ENCODE data around the gene AKAP8L. TPM values are rescaled to one million over a fixed set of nuclear protein-coding genes. Genes with fewer than 3 reads are reported as not detected.
A peak's percentile ranks its signal among the peaks of the same experiment; 100 is the strongest.

AKAP8L gene
- polyA plus RNA-seq, 4 donors: 40.4 to 134 (median 80.9) TPM

DNA sequence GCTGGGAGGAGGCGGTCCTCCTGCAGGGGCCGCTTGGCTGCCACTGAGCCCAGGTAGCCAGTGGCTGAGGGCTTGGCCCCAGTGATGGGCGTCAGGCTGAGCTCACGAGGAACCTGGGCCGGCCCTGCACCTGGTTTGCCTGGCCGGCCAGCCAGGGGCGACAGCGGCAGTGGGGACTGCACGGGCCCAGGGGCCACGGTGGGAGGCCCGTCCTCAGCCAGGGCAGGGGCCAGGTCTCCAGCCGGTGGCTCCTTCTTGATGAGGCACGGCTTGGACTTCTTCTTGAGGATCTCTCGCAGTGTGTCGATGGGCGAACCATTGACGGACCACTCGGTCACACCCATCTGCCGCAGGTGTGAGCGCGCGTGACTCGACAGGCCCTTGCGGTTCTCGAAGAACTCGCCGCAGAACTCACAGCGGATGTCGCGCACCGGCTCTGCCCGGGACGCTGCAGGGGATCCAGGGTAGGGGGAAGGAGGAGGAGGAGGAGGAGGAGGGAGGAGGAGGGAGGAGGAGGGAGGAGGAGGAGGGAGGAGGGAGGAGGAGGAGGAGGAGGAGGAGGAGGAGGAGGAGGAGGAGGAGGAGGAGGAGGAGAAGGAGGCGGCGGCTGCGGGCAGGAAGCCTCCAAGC is 6.6 kb upstream of the AKAP8L start:
- DNase-seq: no peak
- Histone ChIP-seq H3K9me3 (ENCODE audit: control insufficient read depth in 2 of 2, insufficient read depth in 1 of 2, low read depth in 1 of 2, low read length in 1 of 2) (peaks cover 0 to 8% of the 10 kb centered on the region in 2 donors), H3K4me1 (ENCODE audit: control insufficient read depth in 3 of 3, insufficient read depth in 2 of 3, low read depth in 1 of 3, low read length in 2 of 3) (no peaks in the 10 kb centered on the region), H3K36me3 (ENCODE audit: control insufficient read depth in 3 of 3, insufficient read depth in 2 of 3, low read depth in 1 of 3, low read length in 3 of 3) (peaks cover 17 to 87% (median 22%) of the 10 kb centered on the region in 3 donors), H3K27me3 (ENCODE audit: control insufficient read depth in 3 of 3, insufficient read depth in 3 of 3, low read length in 3 of 3) (no peaks in the 10 kb centered on the region), H3K4me3 (ENCODE audit: low read depth in 1 of 3, low read length in 3 of 3) (no peak overlapping the region), H3K27ac (ENCODE audit: low read depth in 1 of 3, low read length in 2 of 3) (no peak overlapping the region)
- 97 to 98% (median 98%) methylated on average over 33 to 36 of the region's 36 CpGs for WGBS, 3 donors
- FAIRE-seq: no peak

DNA sequence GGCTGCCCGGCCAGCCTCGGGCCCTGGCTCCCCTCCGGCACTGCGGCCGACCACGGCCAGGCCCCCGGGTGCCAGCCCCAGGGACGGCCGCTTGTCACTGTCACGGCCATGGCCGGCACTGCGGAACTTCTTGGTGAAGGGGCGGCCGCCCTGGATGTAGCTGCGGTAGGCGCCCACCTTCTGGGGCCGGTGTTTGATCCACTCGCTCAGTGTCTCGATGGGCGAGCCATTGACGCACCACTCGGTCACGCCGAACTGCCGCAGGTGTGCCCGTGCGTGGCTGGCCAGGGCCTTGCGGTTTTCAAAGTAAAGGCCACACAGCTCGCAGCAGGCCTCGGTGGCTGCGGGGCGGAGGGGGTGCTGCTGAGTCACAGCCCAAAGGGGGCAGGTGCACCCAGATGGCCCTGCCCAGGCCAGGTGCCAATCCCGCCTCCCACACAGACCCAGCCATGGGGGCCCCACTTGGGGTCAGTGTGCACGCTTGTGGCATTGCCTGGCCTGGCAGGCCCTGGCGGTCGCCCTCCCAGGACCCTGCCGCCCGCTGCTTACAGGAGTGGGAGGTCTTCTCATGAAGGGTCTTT is 6.0 kb upstream of the AKAP8L start:
- no peak for FAIRE-seq
- Histone ChIP-seq H3K27ac (ENCODE audit: low read depth in 1 of 3, low read length in 2 of 3) (no peak overlapping the region), H3K9me3 (ENCODE audit: control insufficient read depth in 2 of 2, insufficient read depth in 1 of 2, low read depth in 1 of 2, low read length in 1 of 2) (peaks cover 0 to 8% of the 10 kb centered on the region in 2 donors), H3K36me3 (ENCODE audit: control insufficient read depth in 3 of 3, insufficient read depth in 2 of 3, low read depth in 1 of 3, low read length in 3 of 3) (peaks cover 17 to 82% (median 22%) of the 10 kb centered on the region in 3 donors), H3K4me1 (ENCODE audit: control insufficient read depth in 3 of 3, insufficient read depth in 2 of 3, low read depth in 1 of 3, low read length in 2 of 3) (no peaks in the 10 kb centered on the region), H3K27me3 (ENCODE audit: control insufficient read depth in 3 of 3, insufficient read depth in 3 of 3, low read length in 3 of 3) (no peaks in the 10 kb centered on the region), H3K4me3 (ENCODE audit: low read depth in 1 of 3, low read length in 3 of 3) (no peak overlapping the region)
- WGBS, 3 donors: 97 to 98% (median 98%) methylated on average over 32 to 38 of the region's 38 CpGs
- no peak for DNase-seq

DNA sequence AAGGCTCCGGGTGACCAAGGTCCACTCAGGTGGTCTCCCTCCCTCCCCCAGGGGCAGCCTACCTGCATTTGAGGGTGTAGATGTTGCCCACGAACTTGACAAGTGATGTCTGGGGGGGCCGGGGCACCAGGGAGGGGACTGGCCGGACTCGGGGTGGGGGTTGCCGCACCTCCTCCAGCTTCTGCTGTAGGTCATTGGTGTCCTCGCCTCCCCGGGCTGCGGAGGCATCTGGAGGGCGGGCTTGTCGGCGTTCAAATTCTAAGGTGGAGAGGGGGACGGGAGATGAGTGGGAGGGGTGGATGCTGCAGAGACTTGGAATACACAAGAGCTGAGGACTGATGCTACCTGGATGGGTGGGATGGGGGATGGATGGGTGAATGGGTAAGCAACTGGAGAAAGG is 5.3 kb upstream of the AKAP8L start:
- H3K4me3 ChIP-seq (ENCODE audit: low read depth in 1 of 3, low read length in 3 of 3): no peak overlapping the region
- DNase-seq (no peak), FAIRE-seq (no peak)
- H3K27ac ChIP-seq (ENCODE audit: low read depth in 1 of 3, low read length in 2 of 3): no peak overlapping the region
- no peaks in the 10 kb centered on the region for H3K4me1 ChIP-seq (ENCODE audit: control insufficient read depth in 3 of 3, insufficient read depth in 2 of 3, low read depth in 1 of 3, low read length in 2 of 3)
- peaks cover 17 to 75% (median 22%) of the 10 kb centered on the region in 3 donors for H3K36me3 ChIP-seq (ENCODE audit: control insufficient read depth in 3 of 3, insufficient read depth in 2 of 3, low read depth in 1 of 3, low read length in 3 of 3)
- peaks cover 0 to 8% of the 10 kb centered on the region in 2 donors for H3K9me3 ChIP-seq (ENCODE audit: control insufficient read depth in 2 of 2, insufficient read depth in 1 of 2, low read depth in 1 of 2, low read length in 1 of 2)
- 97 to 99% (median 97%) methylated on average over 13 of the region's 13 CpGs for WGBS, 3 donors
- no peaks in the 10 kb centered on the region for H3K27me3 ChIP-seq (ENCODE audit: control insufficient read depth in 3 of 3, insufficient read depth in 3 of 3, low read length in 3 of 3)

GRCh38 chr19:15423130-15423529 is 4.3 kb upstream of the AKAP8L start:
- Histone ChIP-seq H3K4me1 (ENCODE audit: control insufficient read depth in 3 of 3, insufficient read depth in 2 of 3, low read depth in 1 of 3, low read length in 2 of 3) (no peaks in the 10 kb centered on the region), H3K27ac (ENCODE audit: low read depth in 1 of 3, low read length in 2 of 3) (no peak overlapping the region), H3K27me3 (ENCODE audit: control insufficient read depth in 3 of 3, insufficient read depth in 3 of 3, low read length in 3 of 3) (no peaks in the 10 kb centered on the region), H3K4me3 (ENCODE audit: low read depth in 1 of 3, low read length in 3 of 3) (no peak overlapping the region), H3K36me3 (ENCODE audit: control insufficient read depth in 3 of 3, insufficient read depth in 2 of 3, low read depth in 1 of 3, low read length in 3 of 3) (peaks cover 17 to 65% (median 22%) of the 10 kb centered on the region in 3 donors), H3K9me3 (ENCODE audit: control insufficient read depth in 2 of 2, insufficient read depth in 1 of 2, low read depth in 1 of 2, low read length in 1 of 2) (peaks cover 0 to 8% of the 10 kb centered on the region in 2 donors)
- FAIRE-seq: no peak
- DNase-seq: no peak
- 96 to 100% (median 100%) methylated on average over 6 of the region's 6 CpGs for WGBS, 3 donors

DNA sequence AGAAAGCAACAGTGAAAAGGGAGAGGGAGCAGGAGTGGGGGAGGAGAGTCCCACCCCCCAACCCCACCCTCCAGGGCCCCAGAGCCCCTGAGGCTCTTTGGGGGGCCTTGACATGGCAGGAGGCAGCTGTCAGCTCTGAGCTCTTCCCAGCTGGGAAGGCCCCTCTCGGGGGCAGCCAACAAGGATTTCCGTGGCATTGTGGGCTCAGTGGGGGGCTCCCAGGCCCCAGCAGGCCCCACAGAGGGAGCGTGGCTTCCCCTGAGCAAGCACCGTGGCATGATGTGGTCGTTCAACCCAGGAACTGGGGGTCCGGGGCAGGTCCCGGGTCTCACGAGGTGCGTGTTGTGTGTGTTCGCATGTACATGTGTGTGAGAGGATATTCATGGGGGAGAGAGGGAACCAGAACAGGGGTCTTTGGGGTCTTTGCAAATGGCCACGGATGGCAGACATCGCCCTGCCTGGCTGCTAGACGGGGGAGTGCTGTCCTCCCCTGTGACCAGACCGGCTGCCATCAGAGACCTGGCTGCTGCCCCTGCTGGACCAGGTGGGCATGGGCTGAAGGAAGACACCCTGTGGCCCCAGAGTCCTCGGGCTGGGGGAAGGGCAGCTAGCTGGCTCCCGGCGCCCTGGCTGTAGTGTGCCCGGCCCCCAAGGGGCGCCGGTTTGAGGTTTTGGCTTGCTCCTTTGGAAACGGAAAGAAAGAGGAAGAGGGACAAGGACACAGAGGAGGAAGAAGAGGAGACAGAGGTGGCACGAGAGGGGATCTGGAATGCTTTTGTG is 3.7 kb upstream of the AKAP8L start:
- 86 to 94% (median 93%) methylated on average over 18 to 22 of the region's 22 CpGs for WGBS, 3 donors
- no peak for FAIRE-seq
- H3K36me3 ChIP-seq (ENCODE audit: control insufficient read depth in 3 of 3, insufficient read depth in 2 of 3, low read depth in 1 of 3, low read length in 3 of 3): peaks cover 15 to 60% (median 20%) of the 10 kb centered on the region in 3 donors

DNA sequence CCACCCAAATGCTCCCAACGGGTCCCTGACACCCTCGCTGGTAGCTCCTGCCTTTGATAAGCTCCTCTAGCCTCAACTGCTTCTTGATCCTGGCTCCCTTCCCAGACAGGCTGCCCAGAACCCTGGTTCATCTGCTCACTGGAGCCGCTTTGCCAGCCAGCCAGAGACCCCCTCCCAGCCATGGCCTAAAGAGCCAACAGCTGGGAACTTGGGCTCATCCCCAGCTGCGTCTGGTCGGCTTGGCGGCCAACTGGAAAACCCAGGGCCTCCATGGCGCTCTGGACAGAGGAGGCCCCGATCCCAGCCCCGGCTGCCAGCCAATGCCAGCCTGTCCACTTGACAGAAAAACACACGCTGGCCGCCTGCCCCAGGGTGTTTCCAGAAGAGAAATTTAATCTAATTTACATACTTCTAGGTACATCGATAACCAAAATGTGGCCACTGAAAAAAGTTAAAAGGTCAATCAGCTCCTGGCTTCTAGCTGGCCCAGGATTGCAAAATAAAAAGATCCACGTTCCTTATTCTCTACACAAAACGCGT is 3.0 kb upstream of the AKAP8L start:
- Histone ChIP-seq H3K27me3 (ENCODE audit: control insufficient read depth in 3 of 3, insufficient read depth in 3 of 3, low read length in 3 of 3) (no peaks in the 10 kb centered on the region), H3K9me3 (ENCODE audit: control insufficient read depth in 2 of 2, insufficient read depth in 1 of 2, low read depth in 1 of 2, low read length in 1 of 2) (peaks cover 0 to 8% of the 10 kb centered on the region in 2 donors), H3K4me3 (ENCODE audit: low read depth in 1 of 3, low read length in 3 of 3) (no peak overlapping the region), H3K36me3 (ENCODE audit: control insufficient read depth in 3 of 3, insufficient read depth in 2 of 3, low read depth in 1 of 3, low read length in 3 of 3) (peaks cover 12 to 57% (median 16%) of the 10 kb centered on the region in 3 donors), H3K4me1 (ENCODE audit: control insufficient read depth in 3 of 3, insufficient read depth in 2 of 3, low read depth in 1 of 3, low read length in 2 of 3) (peaks cover 0 to 12% (median 7%) of the 10 kb centered on the region in 3 donors), H3K27ac (ENCODE audit: low read depth in 1 of 3, low read length in 2 of 3) (no peak overlapping the region)
- no peak for DNase-seq
- WGBS, 3 donors: 63 to 83% (median 79%) methylated on average over 15 of the region's 15 CpGs
- no peak for FAIRE-seq

More for the DNA sequence above, 3.7 kb upstream of the AKAP8L start:
- no peak overlapping the region for H3K4me3 ChIP-seq (ENCODE audit: low read depth in 1 of 3, low read length in 3 of 3)
- H3K27me3 ChIP-seq (ENCODE audit: control insufficient read depth in 3 of 3, insufficient read depth in 3 of 3, low read length in 3 of 3): no peaks in the 10 kb centered on the region
- H3K4me1 ChIP-seq (ENCODE audit: control insufficient read depth in 3 of 3, insufficient read depth in 2 of 3, low read depth in 1 of 3, low read length in 2 of 3): peaks cover 0 to 5% (median under 1%) of the 10 kb centered on the region in 3 donors
- H3K27ac ChIP-seq (ENCODE audit: low read depth in 1 of 3, low read length in 2 of 3): no peak overlapping the region
- peaks cover 0 to 8% of the 10 kb centered on the region in 2 donors for H3K9me3 ChIP-seq (ENCODE audit: control insufficient read depth in 2 of 2, insufficient read depth in 1 of 2, low read depth in 1 of 2, low read length in 1 of 2)
- no peak for DNase-seq

GRCh38 chr19:15421136-15421695 is 2.4 kb upstream of the AKAP8L start:
- WGBS, 3 donors: 64 to 86% (median 81%) methylated on average over 12 of the region's 12 CpGs

More at GRCh38 chr19:15421136-15421695, 2.4 kb upstream of the AKAP8L start:
- DNase-seq (peak in 1 of 2 donors; percentile 18), FAIRE-seq (no peak)
- peaks cover 1 to 13% (median 7%) of the 10 kb centered on the region in 3 donors for H3K4me1 ChIP-seq (ENCODE audit: control insufficient read depth in 3 of 3, insufficient read depth in 2 of 3, low read depth in 1 of 3, low read length in 2 of 3)
- H3K36me3 ChIP-seq (ENCODE audit: control insufficient read depth in 3 of 3, insufficient read depth in 2 of 3, low read depth in 1 of 3, low read length in 3 of 3): peaks cover 14 to 53% (median 16%) of the 10 kb centered on the region in 3 donors
- peaks cover 0 to 8% of the 10 kb centered on the region in 2 donors for H3K9me3 ChIP-seq (ENCODE audit: control insufficient read depth in 2 of 2, insufficient read depth in 1 of 2, low read depth in 1 of 2, low read length in 1 of 2)
- no peak overlapping the region for H3K4me3 ChIP-seq (ENCODE audit: low read depth in 1 of 3, low read length in 3 of 3)
- H3K27me3 ChIP-seq (ENCODE audit: control insufficient read depth in 3 of 3, insufficient read depth in 3 of 3, low read length in 3 of 3): no peaks in the 10 kb centered on the region
- no peak overlapping the region for H3K27ac ChIP-seq (ENCODE audit: low read depth in 1 of 3, low read length in 2 of 3)
